Measurements from ENCODE around the gene TASL. TPM values are rescaled to one million over a fixed set of nuclear protein-coding genes. Genes with fewer than 3 reads are reported as not detected.
A peak's percentile ranks its signal among the peaks of the same experiment; 100 is the strongest.

Gene TASL
- total and polyA plus RNA-seq, 2 of the 8 experiments (the other 6 are each of a cell fraction or from before 2014, with no cell fraction given) = not detected

DNA sequence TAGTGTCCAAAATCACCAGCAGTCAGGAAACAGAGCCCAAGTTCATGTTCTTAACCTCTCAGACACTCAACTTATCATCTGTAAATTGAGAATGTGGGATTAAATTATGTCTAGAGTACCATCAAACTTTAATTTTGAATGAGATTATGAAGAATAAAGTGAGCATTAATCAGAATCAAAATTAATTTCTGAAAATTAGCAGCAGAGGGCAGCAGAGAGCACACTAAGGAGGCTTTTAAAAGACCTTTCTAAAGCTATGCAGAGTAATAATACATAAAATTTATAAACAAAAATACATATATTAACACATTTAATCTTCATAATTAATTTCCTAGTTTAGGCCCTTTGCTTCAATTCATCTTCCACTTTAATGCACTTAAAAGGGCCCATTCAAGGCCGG, 7.1 kb downstream of the TASL start:
- Histone ChIP-seq H2AK5ac (ENCODE audit: low read depth, low read length) (no peak overlapping the region), H3K9ac (replicated peaks in 1 of 4; ENCODE audit: extremely low read depth in 1 of 4, low read depth in 3 of 4, low read length in 3 of 4) (no peak overlapping the region), H3K4me1 (replicated peaks in 1 of 4; ENCODE audit: control insufficient read depth in 3 of 4, insufficient read depth in 4 of 4, low read length in 3 of 4) (no peaks in the 10 kb centered on the region), H2BK12ac (ENCODE audit: low read depth, low read length) (no peak overlapping the region), H3K36me3 (ENCODE audit: control insufficient read depth in 2 of 4, insufficient read depth in 4 of 4, low read length in 3 of 4) (no peaks in the 10 kb centered on the region), H3K14ac (ENCODE audit: insufficient read length) (no peak overlapping the region), H4K8ac (ENCODE audit: extremely low read depth, insufficient read depth, low read length) (no peak overlapping the region), H2BK5ac (ENCODE audit: low read depth, low read length) (no peak overlapping the region), H3K4me3 (ENCODE audit: extremely low read depth in 1 of 4, insufficient read depth in 2 of 4, low read depth in 3 of 4, low read length in 4 of 4) (no peak overlapping the region), H3K4ac (replicated peaks; ENCODE audit: insufficient read length, low read depth, low read length) (no peak overlapping the region), H2BK15ac (ENCODE audit: low read length) (no peak overlapping the region), H3K23me2 (ENCODE audit: low read depth, low read length) (no peaks in the 10 kb centered on the region), H3K27me3 (replicated peaks in 1 of 4; ENCODE audit: control insufficient read depth in 3 of 4, extremely low read depth in 1 of 4, insufficient read depth in 3 of 4, low read length in 3 of 4) (no peaks in the 10 kb centered on the region), H3K9me3 (ENCODE audit: insufficient read depth in 2 of 2, low read depth in 1 of 2, low read length in 1 of 2) (no peaks in the 10 kb centered on the region), H3K79me2 (ENCODE audit: control insufficient read depth in 1 of 2, insufficient read depth in 2 of 2, low read length in 2 of 2) (no peaks in the 10 kb centered on the region), H2AFZ (ENCODE audit: low read length) (no peak overlapping the region), H3K18ac (ENCODE audit: extremely low read depth, low read length) (no peak overlapping the region), H3K27ac (ENCODE audit: low read depth, low read length) (no peak overlapping the region), H3K4me2 (ENCODE audit: insufficient read depth in 1 of 2, low read depth in 2 of 2, low read length in 2 of 2) (no peak overlapping the region), H4K91ac (replicated peaks; ENCODE audit: insufficient read length, low read length) (no peak overlapping the region), H2BK120ac (replicated peaks; ENCODE audit: low read depth, low read length) (no peak overlapping the region), H4K20me1 (replicated peaks in 1 of 2; ENCODE audit: control insufficient read depth in 1 of 2, insufficient read depth in 2 of 2, low read length in 2 of 2) (no peaks in the 10 kb centered on the region), H3K79me1 (ENCODE audit: low read depth, low read length) (no peaks in the 10 kb centered on the region), H3K56ac (replicated peaks; ENCODE audit: insufficient read length, low read depth, low read length) (no peak overlapping the region), H2BK20ac (ENCODE audit: low read length) (no peak overlapping the region), H4K5ac (ENCODE audit: insufficient read length, low read depth, low read length) (no peak overlapping the region), H3K23ac (ENCODE audit: insufficient read length) (no peak overlapping the region)
- CTCF ChIA-PET (ENCODE audit: partially characterized antibody) = interaction anchor here (0.6 to 2.0 kb wide), 13 partner anchors 10 to 429 kb away, joined by 3 to 9 read pairs (median 4); no protein-coding TSS in a partner anchor
- no peak for DNase-seq (ENCODE audit: low read depth in 1 of 2, low spot score in 2 of 2)
- no peak for FAIRE-seq
- TF ChIP-seq RAD21 (IDR thresholded peaks at IDR 0.05 in 1 of 2, conservative IDR thresholded peaks at IDR 0.05 in 1 of 2; ENCODE audit: low read depth in 2 of 2, low read length in 2 of 2) (0 out of 4 replicates have a peak, but pooled peaks of 1 of the 2 experiments have one; percentile 3), RBBP5 (IDR thresholded peaks at IDR 0.05; ENCODE audit: borderline replicate concordance, low read depth, low read length) (no peak)
- POLR2A ChIA-PET (ENCODE audit: partially characterized antibody) = no interaction called here
- 100% methylated on average over 1 of the region's 1 CpG; no CpG with 5 or more reads in 1 of the 2 experiments for WGBS, 2 experiments (ENCODE audit: extremely low coverage in 1 of 2, insufficient coverage in 1 of 2, insufficient read length in 1 of 2, insufficient replicate concordance in 2 of 2, low coverage in 1 of 2, low lambda C conversion rate in 2 of 2, missing lambda C conversion rate in 1 of 2)
